Measurements from ENCODE around the gene INSIG2. TPM values are rescaled to one million over a fixed set of nuclear protein-coding genes. Genes with fewer than 3 reads are reported as not detected.

Gene INSIG2
- polyA plus RNA-seq, 1 of the 3 experiments (the other 2 are of a cell fraction), result 8.7 TPM

DNA sequence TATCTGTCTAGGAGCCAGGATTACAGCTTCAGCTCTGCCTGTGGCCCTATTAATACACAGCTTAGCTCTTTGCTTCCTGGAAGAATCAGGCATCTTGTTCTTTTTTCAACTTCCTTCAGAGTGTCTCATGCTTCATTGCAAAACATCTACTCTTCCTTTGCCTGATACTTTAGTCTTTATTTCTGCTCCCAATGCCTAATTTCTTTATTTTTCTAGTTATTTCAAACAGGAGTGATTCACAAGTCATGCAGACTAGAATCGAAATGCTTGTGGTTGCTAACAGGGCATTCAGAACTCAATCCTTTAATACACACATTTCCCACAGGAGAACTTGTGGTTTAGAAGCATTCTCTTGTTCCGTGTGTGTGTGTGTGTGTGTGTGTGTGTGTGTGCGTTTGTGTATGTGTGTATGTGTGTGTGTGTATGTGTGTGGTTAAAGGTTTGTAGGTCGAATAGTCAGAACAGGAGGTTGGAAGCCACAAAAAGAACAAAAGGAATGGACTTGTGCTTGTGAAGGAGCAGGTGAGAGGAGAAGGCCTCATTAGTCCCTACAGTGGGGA lies 28.3 kb upstream of the INSIG2 start:
- CTCF ChIA-PET, result interaction anchor here (1.1 to 5.7 kb wide), 2 partner anchors 13 to 27 kb away, joined by 3 to 32 read pairs; no protein-coding TSS in a partner anchor

DNA sequence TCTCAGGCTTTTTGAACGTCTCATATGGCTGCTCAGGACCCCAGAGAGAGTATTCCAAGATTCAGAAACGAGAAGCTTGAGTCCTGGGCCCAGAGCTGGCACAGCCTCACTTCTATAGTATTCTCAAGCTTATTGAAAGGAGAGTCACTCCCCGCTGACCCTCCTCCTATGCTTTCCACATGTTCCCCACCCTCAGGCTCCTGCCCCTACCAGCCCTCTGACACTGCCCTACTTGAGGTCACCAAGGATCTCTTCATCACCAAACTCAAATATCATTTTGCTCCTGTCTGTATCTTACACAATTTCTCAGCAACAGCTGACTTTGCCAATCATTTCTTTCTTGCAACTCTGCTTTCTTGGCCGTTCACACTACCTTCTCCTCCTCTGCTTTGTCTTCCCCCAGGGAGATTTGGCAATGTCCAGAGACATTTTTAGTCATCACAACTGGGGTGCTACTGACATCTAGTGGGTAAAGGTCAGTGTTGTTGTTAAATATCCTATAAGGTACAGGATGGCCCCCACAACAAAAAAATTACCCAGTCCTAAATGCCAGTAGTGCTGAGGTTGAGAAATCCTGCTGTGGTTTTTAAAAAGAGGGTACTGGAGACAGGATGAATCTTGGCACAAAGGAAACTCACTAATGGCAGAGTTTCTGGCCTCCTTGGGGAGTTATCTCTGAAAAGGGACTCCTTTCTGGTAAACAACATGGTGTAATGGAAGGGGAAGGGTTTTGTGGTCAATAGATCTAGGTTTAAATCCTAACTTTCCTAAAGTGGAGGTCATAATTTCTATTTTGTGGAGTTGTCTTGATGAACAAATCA lies 26.9 kb upstream of the INSIG2 start:
- TF ChIP-seq TCF12 (IDR thresholded peaks at IDR 0.05), result no peak
- TF ChIP-seq, protein P1, sequence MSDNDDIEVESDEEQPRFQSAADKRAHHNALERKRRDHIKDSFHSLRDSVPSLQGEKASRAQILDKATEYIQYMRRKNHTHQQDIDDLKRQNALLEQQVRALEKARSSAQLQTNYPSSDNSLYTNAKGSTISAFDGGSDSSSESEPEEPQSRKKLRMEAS (IDR thresholded peaks at IDR 0.05; ENCODE audit: low read depth), result no peak
- TF ChIP-seq, protein P2, sequence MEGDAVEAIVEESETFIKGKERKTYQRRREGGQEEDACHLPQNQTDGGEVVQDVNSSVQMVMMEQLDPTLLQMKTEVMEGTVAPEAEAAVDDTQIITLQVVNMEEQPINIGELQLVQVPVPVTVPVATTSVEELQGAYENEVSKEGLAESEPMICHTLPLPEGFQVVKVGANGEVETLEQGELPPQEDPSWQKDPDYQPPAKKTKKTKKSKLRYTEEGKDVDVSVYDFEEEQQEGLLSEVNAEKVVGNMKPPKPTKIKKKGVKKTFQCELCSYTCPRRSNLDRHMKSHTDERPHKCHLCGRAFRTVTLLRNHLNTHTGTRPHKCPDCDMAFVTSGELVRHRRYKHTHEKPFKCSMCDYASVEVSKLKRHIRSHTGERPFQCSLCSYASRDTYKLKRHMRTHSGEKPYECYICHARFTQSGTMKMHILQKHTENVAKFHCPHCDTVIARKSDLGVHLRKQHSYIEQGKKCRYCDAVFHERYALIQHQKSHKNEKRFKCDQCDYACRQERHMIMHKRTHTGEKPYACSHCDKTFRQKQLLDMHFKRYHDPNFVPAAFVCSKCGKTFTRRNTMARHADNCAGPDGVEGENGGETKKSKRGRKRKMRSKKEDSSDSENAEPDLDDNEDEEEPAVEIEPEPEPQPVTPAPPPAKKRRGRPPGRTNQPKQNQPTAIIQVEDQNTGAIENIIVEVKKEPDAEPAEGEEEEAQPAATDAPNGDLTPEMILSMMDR (IDR thresholded peaks at IDR 0.05), result peak; percentile 51
- 0 out of 2 replicates have a peak, but pooled peaks have one; percentile 13 for TF ChIP-seq SMC3 (IDR thresholded peaks at IDR 0.05; ENCODE audit: low read depth, low read length)
- TF ChIP-seq TAF1 (IDR thresholded peaks at IDR 0.05; ENCODE audit: borderline replicate concordance, low read depth, low read length), result no peak
- TF ChIP-seq, protein P3, sequence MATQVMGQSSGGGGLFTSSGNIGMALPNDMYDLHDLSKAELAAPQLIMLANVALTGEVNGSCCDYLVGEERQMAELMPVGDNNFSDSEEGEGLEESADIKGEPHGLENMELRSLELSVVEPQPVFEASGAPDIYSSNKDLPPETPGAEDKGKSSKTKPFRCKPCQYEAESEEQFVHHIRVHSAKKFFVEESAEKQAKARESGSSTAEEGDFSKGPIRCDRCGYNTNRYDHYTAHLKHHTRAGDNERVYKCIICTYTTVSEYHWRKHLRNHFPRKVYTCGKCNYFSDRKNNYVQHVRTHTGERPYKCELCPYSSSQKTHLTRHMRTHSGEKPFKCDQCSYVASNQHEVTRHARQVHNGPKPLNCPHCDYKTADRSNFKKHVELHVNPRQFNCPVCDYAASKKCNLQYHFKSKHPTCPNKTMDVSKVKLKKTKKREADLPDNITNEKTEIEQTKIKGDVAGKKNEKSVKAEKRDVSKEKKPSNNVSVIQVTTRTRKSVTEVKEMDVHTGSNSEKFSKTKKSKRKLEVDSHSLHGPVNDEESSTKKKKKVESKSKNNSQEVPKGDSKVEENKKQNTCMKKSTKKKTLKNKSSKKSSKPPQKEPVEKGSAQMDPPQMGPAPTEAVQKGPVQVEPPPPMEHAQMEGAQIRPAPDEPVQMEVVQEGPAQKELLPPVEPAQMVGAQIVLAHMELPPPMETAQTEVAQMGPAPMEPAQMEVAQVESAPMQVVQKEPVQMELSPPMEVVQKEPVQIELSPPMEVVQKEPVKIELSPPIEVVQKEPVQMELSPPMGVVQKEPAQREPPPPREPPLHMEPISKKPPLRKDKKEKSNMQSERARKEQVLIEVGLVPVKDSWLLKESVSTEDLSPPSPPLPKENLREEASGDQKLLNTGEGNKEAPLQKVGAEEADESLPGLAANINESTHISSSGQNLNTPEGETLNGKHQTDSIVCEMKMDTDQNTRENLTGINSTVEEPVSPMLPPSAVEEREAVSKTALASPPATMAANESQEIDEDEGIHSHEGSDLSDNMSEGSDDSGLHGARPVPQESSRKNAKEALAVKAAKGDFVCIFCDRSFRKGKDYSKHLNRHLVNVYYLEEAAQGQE (IDR thresholded peaks at IDR 0.05; ENCODE audit: low read depth, low read length), result no peak
- peak; percentile 59 for TF ChIP-seq RAD21 (IDR thresholded peaks at IDR 0.05; ENCODE audit: low read length)
- peak; percentile 2 for DNase-seq
- Histone ChIP-seq H3F3A (replicated peaks; ENCODE audit: insufficient read depth) (no peaks in the 10 kb centered on the region), H3K27me3 (ENCODE audit: insufficient read depth) (peaks cover 5% of the 10 kb centered on the region; the same call in 1 of the 2 replicates), H3K9me3 (no peaks in the 10 kb centered on the region), H3K79me2 (ENCODE audit: insufficient read depth) (no peaks in the 10 kb centered on the region), H2AFZ (ENCODE audit: low read depth) (no peak overlapping the region), H3K4me3 (ENCODE audit: low read depth in 2 of 2, low read length in 1 of 2) (no peak overlapping the region), H3K36me3 (replicated peaks in 1 of 2; ENCODE audit: control insufficient read depth in 1 of 2, insufficient read depth in 2 of 2, low read length in 1 of 2) (no peaks in the 10 kb centered on the region), H3K4me2 (no peak overlapping the region), H3K9me2 (no peaks in the 10 kb centered on the region), H3K9ac (no peak overlapping the region), H4K20me1 (ENCODE audit: insufficient read depth) (no peaks in the 10 kb centered on the region), H3K27ac (ENCODE audit: low read depth in 2 of 2, low read length in 1 of 2) (no peak overlapping the region), H3K4me1 (ENCODE audit: control insufficient read depth in 1 of 2, insufficient read depth in 2 of 2, low read depth in 1 of 2, low read length in 1 of 2) (no peaks in the 10 kb centered on the region; a peak in 1 of 4 replicates)
- WGBS (ENCODE audit: low lambda C conversion rate), result 14% methylated on average over 4 of the region's 4 CpGs
- ChIA-PET CTCF (interaction anchor here (1.0 to 5.7 kb wide), 5 partner anchors 8 to 821 kb away, joined by 3 to 32 read pairs (median 3); no protein-coding TSS in a partner anchor), POLR2A (no interaction called here)

More for the DNA sequence above, 28.3 kb upstream of the INSIG2 start:
- Histone ChIP-seq H2AFZ (ENCODE audit: low read depth) (no peak overlapping the region), H4K20me1 (ENCODE audit: insufficient read depth) (no peaks in the 10 kb centered on the region), H3K9me2 (no peaks in the 10 kb centered on the region), H3K4me2 (no peak overlapping the region), H3K36me3 (replicated peaks in 1 of 2; ENCODE audit: control insufficient read depth in 1 of 2, insufficient read depth in 2 of 2, low read length in 1 of 2) (no peaks in the 10 kb centered on the region), H3F3A (replicated peaks; ENCODE audit: insufficient read depth) (no peaks in the 10 kb centered on the region), H3K27me3 (ENCODE audit: insufficient read depth) (peaks cover 5% of the 10 kb centered on the region; the same call in 1 of the 2 replicates), H3K9me3 (no peaks in the 10 kb centered on the region), H3K4me1 (ENCODE audit: control insufficient read depth in 1 of 2, insufficient read depth in 2 of 2, low read depth in 1 of 2, low read length in 1 of 2) (no peaks in the 10 kb centered on the region; a peak in 1 of 4 replicates), H3K9ac (no peak overlapping the region), H3K4me3 (ENCODE audit: low read depth in 2 of 2, low read length in 1 of 2) (no peak overlapping the region), H3K27ac (ENCODE audit: low read depth in 2 of 2, low read length in 1 of 2) (no peak overlapping the region), H3K79me2 (ENCODE audit: insufficient read depth) (no peaks in the 10 kb centered on the region)
- 29% methylated on average over 4 of the region's 4 CpGs for WGBS (ENCODE audit: low lambda C conversion rate)
- POLR2A ChIA-PET, result no interaction called here
- DNase-seq, result no peak
- TF ChIP-seq, protein P4, sequence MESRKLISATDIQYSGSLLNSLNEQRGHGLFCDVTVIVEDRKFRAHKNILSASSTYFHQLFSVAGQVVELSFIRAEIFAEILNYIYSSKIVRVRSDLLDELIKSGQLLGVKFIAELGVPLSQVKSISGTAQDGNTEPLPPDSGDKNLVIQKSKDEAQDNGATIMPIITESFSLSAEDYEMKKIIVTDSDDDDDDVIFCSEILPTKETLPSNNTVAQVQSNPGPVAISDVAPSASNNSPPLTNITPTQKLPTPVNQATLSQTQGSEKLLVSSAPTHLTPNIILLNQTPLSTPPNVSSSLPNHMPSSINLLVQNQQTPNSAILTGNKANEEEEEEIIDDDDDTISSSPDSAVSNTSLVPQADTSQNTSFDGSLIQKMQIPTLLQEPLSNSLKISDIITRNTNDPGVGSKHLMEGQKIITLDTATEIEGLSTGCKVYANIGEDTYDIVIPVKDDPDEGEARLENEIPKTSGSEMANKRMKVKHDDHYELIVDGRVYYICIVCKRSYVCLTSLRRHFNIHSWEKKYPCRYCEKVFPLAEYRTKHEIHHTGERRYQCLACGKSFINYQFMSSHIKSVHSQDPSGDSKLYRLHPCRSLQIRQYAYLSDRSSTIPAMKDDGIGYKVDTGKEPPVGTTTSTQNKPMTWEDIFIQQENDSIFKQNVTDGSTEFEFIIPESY (IDR thresholded peaks at IDR 0.05; ENCODE audit: borderline replicate concordance, low read depth), result no peak
